T-helper 2 cell treated with Interferon-gamma antibody and Interleukin-4, amounts not matched to agents 5 μg/mL and 100 μg/mL, for 36 hours (primary cell): ENCODE measurements around the gene PNPO.
A peak's percentile ranks its signal among the peaks of the same experiment; 100 is the strongest.
"Not testable (repeated sequence)": the region's sequence is repeated elsewhere in the genome, so short reads cannot be mapped to it uniquely, and the experiment has no call there.

Experiments used
- DNase-seq: peaks from one replicate; pipeline ENCODE4 v3.0.0; 2021; ENCODE audit warnings: low spot score
- H3K27ac Mint-ChIP-seq: one replicate; pipeline ENCODE4 v1.8.0; 2021; ENCODE audit warnings: mild to moderate bottlenecking, mixed read lengths
- H3K27me3 Mint-ChIP-seq: one replicate; pipeline ENCODE4 v1.8.0; 2021; ENCODE audit warnings: low read depth, mixed read lengths
- H3K36me3 Mint-ChIP-seq: one replicate; pipeline ENCODE4 v1.8.0; 2021; ENCODE audit warnings: low read depth, mixed read lengths
- H3K4me1 Mint-ChIP-seq: one replicate; pipeline ENCODE4 v1.8.0; 2021; ENCODE audit warnings: low read depth, mixed read lengths
- H3K4me3 Mint-ChIP-seq: one replicate; pipeline ENCODE4 v1.8.0; 2022; ENCODE audit warnings: mild to moderate bottlenecking, moderate library complexity, mixed read lengths
- H3K9me3 Mint-ChIP-seq: one replicate; pipeline ENCODE4 v1.8.0; 2021; ENCODE audit warnings: mixed read lengths

PNPO gene

DNA sequence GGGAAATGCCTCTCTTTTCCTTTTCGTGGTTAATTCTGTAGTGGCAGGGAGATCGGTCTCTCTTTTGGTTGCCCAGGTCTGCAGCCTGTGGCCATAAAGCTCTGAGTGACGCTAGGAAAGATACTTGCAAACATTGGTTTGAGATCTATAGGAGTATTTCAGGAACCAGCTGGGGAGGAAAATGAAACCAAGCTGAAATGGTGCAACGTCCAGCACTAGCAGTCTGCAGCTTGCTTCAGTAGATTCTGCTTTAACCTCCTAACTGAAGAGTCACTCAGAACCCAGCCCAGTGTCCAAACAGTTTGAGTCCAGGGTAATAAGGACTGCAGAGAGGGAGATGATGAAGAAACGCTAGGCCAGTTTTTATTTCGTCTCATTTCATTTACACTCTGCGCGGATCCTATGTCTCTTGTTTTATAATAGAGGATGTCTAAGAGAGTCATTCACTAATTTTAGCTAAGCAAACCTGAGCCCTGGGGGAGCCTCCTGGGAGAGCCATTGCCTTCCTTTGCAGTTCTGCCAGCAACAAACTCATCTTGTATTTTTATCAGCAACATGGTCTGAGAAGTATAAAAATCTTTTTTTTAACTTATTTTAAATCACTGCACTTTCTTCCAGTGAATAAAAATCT lies 33.3 kb upstream of the PNPO start:
- Mint-ChIP-seq H3K4me3 (no peak overlapping the region), H3K27ac (no peak overlapping the region), H3K4me1 (peaks cover 15% of the 10 kb centered on the region), H3K9me3 (no peaks in the 10 kb centered on the region), H3K27me3 (no peaks in the 10 kb centered on the region), H3K36me3 (peaks cover 17% of the 10 kb centered on the region)
- DNase-seq = no peak

GRCh38 chr17:47913050-47913449 lies 28.3 kb upstream of the PNPO start:
- H3K27me3 Mint-ChIP-seq = no peaks in the 10 kb centered on the region
- no peak overlapping the region for H3K4me3 Mint-ChIP-seq
- H3K36me3 Mint-ChIP-seq = peaks cover 19% of the 10 kb centered on the region
- peaks cover 4% of the 10 kb centered on the region for H3K4me1 Mint-ChIP-seq
- DNase-seq = no peak
- H3K9me3 Mint-ChIP-seq = no peaks in the 10 kb centered on the region
- no peak overlapping the region for H3K27ac Mint-ChIP-seq

DNA sequence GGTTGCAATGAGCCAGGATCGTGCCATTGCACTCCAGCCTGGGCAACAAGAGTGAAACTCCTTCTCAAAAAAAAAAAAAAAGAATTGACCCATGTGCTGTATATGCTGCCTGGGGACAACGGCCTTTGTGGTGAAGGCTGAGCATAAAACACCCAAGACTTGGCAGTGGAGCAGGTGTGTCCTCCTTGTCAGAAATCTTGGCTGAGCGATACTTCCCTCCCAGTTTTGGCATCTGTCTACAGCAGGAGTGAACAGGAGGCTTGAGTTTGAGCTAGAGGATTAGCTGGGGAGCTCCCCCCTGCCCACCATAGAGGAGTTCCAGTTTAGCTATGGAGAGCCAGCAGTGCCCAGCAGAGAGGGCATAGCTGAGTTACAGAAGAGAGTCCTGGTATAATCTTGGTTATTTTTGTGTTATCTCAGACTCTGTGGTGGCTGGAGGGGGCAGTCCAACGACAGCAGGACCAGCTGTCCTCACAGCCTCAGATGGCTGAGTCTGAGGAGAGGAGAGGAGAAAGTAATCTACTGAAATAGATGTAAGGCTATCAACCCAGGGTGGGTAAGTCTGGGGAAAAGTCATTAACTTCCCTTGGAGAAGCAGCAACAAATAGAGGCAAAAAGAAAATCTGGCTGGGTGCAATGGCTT lies 26.9 kb upstream of the PNPO start:
- Mint-ChIP-seq H3K9me3 (no peaks in the 10 kb centered on the region), H3K36me3 (peaks cover 20% of the 10 kb centered on the region), H3K27ac (no peak overlapping the region), H3K27me3 (no peaks in the 10 kb centered on the region), H3K4me1 (peaks cover 5% of the 10 kb centered on the region), H3K4me3 (no peak overlapping the region)
- DNase-seq = no peak

GRCh38 chr17:47915776-47916398 lies 25.5 kb upstream of the PNPO start:
- Mint-ChIP-seq H3K27ac (no peak overlapping the region), H3K27me3 (no peaks in the 10 kb centered on the region), H3K9me3 (no peaks in the 10 kb centered on the region), H3K4me1 (peaks cover 2% of the 10 kb centered on the region), H3K4me3 (no peak overlapping the region), H3K36me3 (peaks cover 18% of the 10 kb centered on the region)
- no peak for DNase-seq

DNA sequence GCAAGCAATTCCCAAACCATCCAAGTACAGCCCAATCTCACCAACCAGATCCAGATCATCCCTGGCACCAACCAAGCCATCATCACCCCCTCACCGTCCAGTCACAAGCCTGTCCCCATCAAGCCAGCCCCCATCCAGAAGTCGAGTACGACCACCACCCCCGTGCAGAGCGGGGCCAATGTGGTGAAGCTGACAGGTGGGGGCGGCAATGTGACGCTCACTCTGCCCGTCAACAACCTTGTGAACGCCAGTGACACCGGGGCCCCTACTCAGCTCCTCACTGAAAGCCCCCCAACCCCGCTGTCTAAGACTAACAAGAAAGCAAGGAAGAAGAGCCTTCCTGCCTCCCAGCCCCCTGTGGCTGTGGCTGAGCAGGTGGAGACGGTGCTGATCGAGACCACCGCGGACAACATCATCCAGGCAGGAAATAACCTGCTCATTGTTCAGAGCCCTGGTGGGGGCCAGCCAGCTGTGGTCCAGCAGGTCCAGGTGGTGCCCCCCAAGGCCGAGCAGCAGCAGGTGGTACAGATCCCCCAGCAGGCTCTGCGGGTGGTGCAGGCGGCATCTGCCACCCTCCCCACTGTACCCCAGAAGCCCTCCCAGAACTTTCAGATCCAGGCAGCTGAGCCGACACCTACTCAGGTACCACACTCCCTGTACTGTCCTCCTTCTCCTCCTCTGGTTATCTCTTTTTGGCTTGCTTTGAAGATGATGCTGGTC lies 24.7 kb upstream of the PNPO start:
- DNase-seq = no peak
- Mint-ChIP-seq H3K27ac (no peak overlapping the region), H3K9me3 (no peaks in the 10 kb centered on the region), H3K4me1 (peaks cover 2% of the 10 kb centered on the region), H3K36me3 (peaks cover 18% of the 10 kb centered on the region), H3K4me3 (no peak overlapping the region), H3K27me3 (no peaks in the 10 kb centered on the region)

- no peaks in the 10 kb centered on the region for H3K9me3 Mint-ChIP-seq
- no peaks in the 10 kb centered on the region for H3K27me3 Mint-ChIP-seq
- DNase-seq = no peak
- no peak overlapping the region for H3K27ac Mint-ChIP-seq
- H3K4me3 Mint-ChIP-seq = no peak overlapping the region
- peaks cover 2% of the 10 kb centered on the region for H3K4me1 Mint-ChIP-seq
- peaks cover 24% of the 10 kb centered on the region for H3K36me3 Mint-ChIP-seq
Measured at GRCh38 chr17:47917581-47917980, 23.8 kb upstream of the PNPO start.

DNA sequence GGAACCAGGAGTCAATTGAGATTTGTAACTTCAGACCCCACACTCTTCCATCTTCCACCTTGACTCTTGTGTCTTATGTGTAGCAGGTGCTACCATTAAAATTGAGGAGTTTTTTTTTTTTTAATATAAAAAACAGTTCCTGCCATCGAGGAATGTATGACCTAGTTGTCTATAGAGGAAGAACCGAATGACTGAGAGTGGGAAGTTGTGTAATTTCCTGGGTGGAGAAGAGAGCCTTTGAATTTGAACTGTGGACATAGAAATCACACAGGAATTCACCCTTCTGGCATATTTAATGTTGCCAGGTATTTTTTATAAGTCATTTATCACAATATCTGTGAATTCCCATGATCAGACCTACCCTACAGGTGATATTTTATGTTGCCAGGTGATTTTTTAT lies 23.4 kb upstream of the PNPO start:
- Mint-ChIP-seq H3K36me3 (peaks cover 27% of the 10 kb centered on the region), H3K4me3 (no peak overlapping the region), H3K27me3 (no peaks in the 10 kb centered on the region), H3K4me1 (peaks cover 2% of the 10 kb centered on the region), H3K27ac (no peak overlapping the region), H3K9me3 (no peaks in the 10 kb centered on the region)
- no peak for DNase-seq

DNA sequence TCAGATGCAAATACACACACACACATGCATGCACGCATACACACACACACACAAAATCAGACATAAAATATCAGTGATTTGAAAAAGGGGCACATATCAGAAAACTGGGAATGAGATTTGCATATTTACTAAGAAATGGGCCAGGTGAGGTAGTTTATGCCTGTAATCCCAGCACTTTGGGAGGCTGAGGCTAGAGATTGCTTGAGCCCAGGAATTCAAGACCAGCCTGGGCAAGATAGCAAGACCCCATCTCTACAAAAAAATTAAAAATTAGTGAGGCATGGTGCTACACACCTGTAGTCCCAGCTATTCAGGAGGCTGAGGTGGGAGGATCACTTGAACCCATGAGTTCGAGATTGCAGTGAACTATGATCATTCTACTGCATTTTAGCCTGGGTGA lies 22.4 kb upstream of the PNPO start:
- Mint-ChIP-seq H3K4me3 (no peak overlapping the region), H3K27ac (no peak overlapping the region), H3K27me3 (no peaks in the 10 kb centered on the region), H3K4me1 (peaks cover 2% of the 10 kb centered on the region), H3K9me3 (no peaks in the 10 kb centered on the region), H3K36me3 (peaks cover 30% of the 10 kb centered on the region)
- DNase-seq = no peak

DNA sequence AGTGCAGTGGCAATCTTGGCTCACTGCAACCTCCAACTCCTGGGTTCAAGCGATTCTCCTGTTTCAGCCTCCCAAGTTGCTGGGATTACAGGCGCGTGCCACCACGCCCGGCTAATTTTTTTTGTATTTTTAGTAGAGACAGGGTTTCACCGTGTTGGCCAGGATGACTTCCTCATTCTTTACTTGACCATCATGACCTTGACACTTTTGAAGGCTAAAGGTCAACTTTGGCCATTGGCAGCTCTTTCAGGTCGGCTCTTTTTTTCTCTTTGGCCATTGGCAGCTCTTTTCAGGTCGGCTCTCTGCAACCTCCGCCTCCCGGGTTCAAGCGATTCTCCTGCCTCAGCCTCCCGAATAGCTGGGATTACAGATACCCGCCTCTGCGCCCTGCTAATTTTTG lies 21.5 kb upstream of the PNPO start:
- not testable (repeated sequence) for H3K4me3 Mint-ChIP-seq, DNase-seq, H3K9me3 Mint-ChIP-seq, H3K27ac Mint-ChIP-seq, H3K27me3 Mint-ChIP-seq, H3K4me1 Mint-ChIP-seq
- H3K36me3 Mint-ChIP-seq = peaks cover 31% of the 10 kb centered on the region

GRCh38 chr17:47924785-47925677 lies 16.3 kb upstream of the PNPO start:
- Mint-ChIP-seq H3K9me3 (no peaks in the 10 kb centered on the region), H3K4me3 (no peak overlapping the region), H3K27ac (no peak overlapping the region), H3K36me3 (peaks cover 39% of the 10 kb centered on the region), H3K27me3 (no peaks in the 10 kb centered on the region), H3K4me1 (no peaks in the 10 kb centered on the region)
- no peak for DNase-seq

DNA sequence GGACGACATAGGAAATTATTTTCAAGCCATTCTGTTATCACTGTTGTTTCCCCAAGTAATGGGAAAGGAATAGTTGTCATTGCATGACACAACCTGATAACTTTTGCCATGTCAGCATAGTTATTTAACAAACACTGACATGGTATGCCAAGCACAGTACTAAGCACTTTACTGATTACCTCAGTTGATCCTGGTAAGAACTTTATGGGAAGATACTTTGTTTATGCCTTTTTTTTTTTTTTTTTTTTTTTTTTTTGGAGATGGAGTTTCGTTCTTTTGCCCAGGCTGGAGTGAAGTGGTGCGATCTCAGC lies 15.7 kb upstream of the PNPO start:
- H3K4me3 Mint-ChIP-seq = no peak overlapping the region
- no peaks in the 10 kb centered on the region for H3K4me1 Mint-ChIP-seq
- no peaks in the 10 kb centered on the region for H3K27me3 Mint-ChIP-seq
- H3K9me3 Mint-ChIP-seq = no peaks in the 10 kb centered on the region
- no peak overlapping the region for H3K27ac Mint-ChIP-seq
- peaks cover 39% of the 10 kb centered on the region for H3K36me3 Mint-ChIP-seq
- no peak for DNase-seq

DNA sequence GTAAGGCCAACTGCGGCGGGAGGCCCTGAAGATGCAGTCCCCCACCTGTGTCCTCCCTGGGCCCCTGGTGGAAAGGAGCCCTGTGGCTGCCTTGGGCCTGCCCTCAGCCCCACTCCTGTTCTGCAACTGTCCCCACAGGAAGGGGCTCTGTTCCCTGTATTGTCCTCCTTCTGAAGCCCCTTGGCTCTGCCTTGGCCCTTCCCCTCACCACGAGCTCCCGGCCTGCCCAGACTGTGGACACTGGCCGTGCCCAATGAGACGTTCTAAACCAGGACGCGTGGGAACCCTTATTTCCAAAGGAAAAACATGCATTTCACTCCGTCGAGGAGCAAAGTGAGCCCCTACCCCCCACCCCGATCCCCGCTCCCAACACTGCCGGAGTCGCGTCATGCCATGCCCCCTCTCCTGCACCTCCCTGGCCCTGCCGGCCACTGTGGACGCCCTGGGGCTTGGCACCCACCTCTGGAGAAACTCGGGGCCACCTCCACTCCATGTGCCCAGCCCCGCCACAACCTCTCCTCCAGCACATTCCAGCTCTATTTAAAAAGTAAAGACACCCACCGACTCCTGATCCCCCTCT lies 13.5 kb upstream of the PNPO start:
- peaks cover 2% of the 10 kb centered on the region for H3K4me1 Mint-ChIP-seq
- H3K27me3 Mint-ChIP-seq = no peaks in the 10 kb centered on the region
- no peak overlapping the region for H3K27ac Mint-ChIP-seq
- no peak for DNase-seq
- H3K9me3 Mint-ChIP-seq = no peaks in the 10 kb centered on the region
- H3K4me3 Mint-ChIP-seq = no peak overlapping the region
- peaks cover 29% of the 10 kb centered on the region for H3K36me3 Mint-ChIP-seq

DNA sequence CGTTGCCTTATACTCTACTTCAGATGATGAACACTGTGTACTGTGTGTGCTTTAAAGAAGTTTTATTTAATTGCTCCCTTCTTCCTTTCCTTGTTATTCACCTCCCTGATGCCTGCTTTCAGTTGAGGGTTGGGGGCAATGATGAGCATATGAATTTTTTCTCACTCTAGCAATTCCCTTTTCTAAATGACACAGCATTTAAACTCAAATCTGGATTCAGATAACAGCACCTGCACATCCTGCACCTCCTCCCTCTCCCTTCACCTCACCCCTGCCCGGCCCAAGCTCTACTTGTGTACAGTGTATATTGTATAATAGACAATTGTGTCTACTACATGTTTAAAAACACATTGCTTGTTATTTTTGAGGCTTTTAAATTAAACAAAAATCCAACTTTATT lies 13.0 kb upstream of the PNPO start:
- no peak overlapping the region for H3K4me3 Mint-ChIP-seq

More for the DNA sequence above, 13.0 kb upstream of the PNPO start:
- peaks cover 2% of the 10 kb centered on the region for H3K4me1 Mint-ChIP-seq
- no peak for DNase-seq
- no peaks in the 10 kb centered on the region for H3K9me3 Mint-ChIP-seq
- H3K27me3 Mint-ChIP-seq = no peaks in the 10 kb centered on the region
- peak overlapping the region; percentile 28 for H3K27ac Mint-ChIP-seq
- peaks cover 28% of the 10 kb centered on the region for H3K36me3 Mint-ChIP-seq
